ENCODE data around the gene GABBR2.
"Not testable (repeated sequence)": the region's sequence is repeated elsewhere in the genome, so short reads cannot be mapped to it uniquely, and the experiment has no call there.

The GABBR2 gene

DNA sequence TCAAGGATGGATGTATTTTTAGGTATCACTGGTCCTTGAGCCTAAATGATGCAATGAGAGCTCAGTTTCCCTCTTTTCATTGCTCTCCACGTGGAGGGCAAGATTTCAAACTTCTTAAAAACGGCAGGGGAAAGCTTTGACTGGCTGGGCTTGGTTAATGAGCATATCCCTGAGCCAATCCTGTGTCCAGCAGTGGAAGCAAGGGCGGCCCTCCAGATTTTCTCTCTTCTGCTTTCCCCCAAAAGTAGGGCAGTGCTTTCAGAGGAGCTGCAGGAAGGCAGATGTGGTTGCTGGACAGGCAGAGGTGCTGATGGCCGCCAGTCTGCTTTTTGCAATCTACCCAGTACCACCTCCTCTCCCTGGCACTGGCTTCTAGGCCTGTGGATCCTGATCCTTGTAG is 423.3 kb downstream of the GABBR2 start:
- no peak for DNase-seq (ENCODE audit: low read depth)

DNA sequence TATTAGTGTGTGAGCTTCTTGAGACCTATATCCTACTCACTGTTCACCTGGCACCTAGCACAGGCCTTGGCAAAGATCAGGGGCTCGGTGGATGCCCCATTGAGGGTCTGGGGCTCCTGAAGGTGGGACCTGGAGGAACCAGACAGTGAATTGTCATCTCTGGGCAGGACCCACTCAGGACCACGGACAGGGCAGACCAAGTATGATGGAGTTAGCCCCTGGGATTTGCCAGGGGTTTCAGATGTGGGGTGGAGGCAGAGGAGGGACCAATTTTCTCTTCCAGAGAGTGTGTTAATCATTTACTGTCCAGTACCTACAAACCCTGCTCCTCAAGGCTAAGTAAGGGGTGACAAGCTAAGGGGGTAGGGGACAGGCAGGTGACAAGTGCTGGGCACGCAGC is 424.0 kb downstream of the GABBR2 start:
- no peak for DNase-seq (ENCODE audit: low read depth)

DNA sequence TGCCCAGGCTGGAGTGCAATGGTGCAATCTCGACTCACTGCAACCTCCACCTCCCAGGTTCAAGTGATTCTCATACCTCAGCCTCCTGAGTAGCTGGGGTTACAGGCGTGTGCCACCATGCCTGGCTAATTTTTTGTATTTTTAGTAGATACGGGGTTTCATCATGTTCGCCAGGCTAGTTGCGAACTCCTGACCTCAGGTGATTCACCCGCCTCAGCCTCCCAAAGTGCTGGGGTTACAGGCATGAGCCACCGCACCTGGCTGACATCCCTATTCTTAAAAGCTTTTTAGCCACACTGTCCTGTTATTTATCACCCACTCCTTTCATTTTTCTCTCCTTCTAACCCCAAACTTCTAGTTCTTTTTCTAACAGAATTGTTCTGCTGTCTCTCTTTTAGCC is 425.6 kb downstream of the GABBR2 start:
- not testable (repeated sequence) for DNase-seq (ENCODE audit: low read depth)

DNA sequence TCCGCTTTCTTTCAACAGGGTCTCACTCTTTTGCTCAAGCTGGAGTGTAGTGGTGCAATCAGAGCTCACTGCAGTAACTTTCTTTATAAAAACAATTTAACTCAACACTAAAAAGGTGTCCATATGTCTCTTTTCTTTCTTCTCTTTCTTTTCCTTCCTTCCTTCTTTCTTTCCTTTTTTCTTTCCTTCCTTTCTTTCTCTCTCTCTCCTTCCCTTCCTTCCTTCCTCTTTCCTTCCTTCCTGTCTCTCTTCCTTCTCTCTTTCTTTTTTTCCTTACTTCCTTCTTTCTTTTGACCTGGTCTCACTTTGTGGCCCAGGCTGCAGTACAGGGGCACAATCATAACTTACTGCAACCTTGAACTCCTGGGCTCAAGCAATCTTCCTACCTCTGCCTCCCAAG is 427.5 kb downstream of the GABBR2 start:
- no peak for DNase-seq (ENCODE audit: low read depth)

DNA sequence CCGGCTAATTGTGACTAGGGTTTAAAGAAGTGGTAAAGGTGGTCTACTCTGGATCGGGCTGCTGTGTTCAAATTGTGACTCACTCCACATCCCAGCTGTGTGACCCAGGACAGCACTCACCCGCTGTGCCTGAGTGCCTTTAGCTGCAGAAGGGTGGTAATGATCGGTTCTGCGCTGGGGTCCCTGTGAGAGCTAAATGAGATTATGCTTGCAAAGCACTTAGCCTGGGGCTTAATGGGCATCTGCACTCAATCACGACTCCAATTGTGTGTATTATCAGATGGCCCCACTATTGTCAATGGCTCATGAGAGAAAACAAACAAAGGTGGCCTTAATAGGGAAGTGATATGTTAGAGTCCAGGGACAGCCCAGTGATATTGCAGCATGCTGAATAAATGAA is 428.2 kb downstream of the GABBR2 start:
- DNase-seq (ENCODE audit: low read depth) = no peak

DNA sequence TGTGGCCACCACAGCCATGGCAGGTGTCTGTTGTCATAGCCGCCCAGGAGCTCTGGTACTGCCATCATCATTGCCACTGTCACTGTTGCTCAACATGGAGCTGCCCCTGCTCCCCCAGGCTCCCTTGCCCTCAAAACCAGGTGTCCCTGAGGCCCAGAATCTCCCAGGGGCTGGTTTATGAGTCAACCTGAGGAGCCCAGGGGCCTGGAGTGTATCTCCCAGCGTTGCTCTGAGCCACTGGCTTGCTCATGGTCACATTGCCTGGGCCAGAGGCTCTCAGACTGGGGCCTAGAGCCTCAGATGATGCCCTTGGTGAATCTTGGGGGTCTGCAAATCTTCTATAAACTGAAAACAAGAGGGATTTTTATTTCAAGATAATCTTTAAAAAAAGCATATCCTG is 428.6 kb downstream of the GABBR2 start:
- DNase-seq (ENCODE audit: low read depth) = no peak

DNA sequence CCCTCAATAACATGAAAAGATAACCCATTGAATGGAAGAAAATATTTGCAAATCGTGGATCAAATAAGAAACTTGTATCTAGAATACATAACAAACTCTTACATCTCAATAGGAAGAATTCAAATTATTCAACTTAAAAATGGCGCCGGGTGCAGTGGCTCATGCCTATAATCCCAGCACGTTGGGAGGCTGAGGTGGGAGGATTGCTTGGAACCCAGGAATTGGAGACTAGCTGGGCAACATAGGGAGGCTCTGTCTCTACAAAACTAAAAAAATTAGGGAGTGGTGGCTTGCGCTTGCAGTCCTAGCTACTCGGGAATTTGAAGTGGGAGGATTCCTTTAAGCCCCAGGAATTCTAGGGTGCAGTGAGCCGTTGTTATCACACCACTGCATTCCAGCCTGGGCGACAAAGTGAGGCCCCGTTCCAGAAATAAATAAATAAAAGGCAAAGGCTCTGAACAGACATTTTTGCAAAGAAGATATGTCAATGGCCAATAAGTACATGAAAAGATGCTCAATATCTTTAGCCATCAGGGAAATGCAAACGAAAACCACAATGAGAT is 431.7 kb downstream of the GABBR2 start:
- DNase-seq (ENCODE audit: low read depth) = no peak

DNA sequence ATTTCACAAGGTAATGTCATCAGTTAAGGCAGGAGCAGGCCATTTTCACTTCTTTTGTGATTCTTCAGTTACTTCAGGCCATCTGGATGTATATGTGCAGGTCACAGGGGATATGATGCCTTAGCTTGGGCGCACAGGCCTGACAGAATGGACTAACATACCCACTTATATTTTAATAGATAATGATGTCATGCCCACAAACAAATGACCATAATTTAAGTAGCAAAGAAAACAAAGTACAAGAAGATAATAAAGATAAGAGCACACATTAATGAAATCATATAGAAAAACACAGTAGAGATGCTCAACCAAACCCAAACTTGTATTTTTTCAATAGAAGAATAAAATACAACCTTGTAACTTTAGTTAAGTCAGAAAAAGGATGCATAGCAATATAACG is 433.6 kb downstream of the GABBR2 start:
- no peak for DNase-seq (ENCODE audit: low read depth)

DNA sequence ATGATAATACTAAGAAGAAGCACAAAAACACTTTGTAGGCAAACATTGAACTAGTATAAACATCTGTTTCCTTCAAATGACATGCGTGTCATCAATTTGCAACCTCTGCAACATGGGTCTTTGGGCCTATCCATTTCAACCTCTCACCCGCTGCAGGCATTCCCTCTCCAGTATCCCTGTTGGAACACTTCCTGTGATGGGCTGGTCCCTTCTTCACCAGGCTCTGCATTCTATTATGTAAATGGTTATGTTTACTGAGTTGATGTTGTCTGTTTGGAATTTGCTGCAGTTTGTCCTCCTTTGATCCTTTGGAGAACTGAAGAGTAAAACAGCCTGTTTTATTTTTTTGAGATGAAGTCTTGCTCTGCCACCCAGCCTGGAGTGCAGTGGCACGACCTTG is 436.7 kb downstream of the GABBR2 start:
- no peak for DNase-seq (ENCODE audit: low read depth)

DNA sequence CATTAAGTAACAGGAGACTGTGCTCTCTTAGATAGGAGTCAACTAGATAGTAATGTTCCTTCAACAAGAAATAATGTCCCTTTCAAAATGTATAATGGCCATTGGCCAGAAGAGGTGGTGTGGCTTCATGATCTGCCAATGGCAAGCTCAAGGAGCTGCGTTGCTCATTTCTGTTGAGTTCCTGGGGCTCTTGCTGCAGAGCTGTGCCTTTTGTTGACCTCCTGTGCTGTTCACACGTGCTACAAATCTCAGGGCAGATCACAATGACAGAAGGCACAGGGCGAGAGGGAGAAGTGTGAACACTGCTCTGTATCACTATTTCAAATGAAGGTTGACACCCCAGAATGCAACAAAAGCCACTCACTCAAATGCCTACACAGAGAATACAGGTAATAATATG is 437.3 kb downstream of the GABBR2 start:
- no peak for DNase-seq (ENCODE audit: low read depth)

DNA sequence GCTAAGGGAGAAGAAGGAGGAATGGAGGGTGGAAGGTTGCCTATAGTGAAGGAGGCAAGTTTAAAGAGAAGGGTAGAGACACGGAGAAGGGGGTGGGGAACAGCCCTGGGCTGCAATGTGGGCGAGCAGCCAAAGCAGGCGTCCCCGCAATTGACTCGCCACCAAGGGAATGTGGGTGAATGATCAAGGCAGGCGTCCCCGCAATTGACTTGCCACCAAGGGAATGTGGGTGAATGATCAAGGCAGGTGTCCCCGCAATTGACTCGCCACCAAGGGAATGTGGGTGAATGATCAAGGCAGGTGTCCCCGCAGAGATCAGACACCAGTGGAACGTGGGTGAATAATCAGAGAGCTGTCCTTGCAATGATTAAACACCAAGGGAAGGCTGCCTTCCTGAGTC is 438.5 kb downstream of the GABBR2 start:
- DNase-seq (ENCODE audit: low read depth) = not testable (repeated sequence)

DNA sequence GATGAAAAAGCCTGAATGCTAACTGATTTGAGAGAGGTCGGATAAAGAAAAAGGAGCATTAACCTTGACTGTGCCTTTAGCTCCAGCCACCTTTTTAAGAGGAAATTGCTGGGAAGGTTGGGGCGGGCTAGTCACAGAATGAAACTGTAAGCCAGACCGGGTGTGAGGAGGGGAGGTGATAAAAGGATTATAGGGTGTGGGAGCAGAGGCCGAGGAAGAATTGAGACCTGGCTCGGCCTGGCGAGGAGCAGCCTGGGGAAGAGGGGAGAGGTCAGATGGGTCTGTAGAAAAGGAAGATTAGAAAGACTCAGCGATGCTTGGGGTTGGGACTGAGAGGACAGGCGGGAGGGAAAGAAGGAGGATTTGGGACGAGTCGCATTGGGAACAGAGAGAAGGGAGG is 439.1 kb downstream of the GABBR2 start:
- DNase-seq (ENCODE audit: low read depth) = not testable (repeated sequence)

DNA sequence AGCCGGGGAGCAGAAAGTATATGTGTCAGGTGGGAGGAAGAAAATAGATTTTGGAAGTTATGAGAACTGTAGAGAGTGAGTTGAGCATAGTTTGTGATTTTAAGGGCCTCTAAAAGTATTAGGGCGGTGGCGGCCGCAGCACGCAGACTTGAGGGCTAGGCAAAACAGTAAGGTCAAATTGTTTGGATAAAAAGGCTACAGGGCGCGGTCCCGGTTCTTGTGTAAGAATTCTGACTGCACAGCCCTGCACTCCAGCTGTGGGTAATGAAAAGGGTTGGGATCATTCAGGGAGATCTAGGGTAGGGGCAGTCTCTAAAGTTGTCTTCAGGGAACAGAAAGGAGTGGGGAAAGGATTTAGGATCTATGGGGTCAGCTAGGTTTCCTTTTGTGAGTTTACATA is 441.2 kb downstream of the GABBR2 start:
- not testable (repeated sequence) for DNase-seq (ENCODE audit: low read depth)

DNA sequence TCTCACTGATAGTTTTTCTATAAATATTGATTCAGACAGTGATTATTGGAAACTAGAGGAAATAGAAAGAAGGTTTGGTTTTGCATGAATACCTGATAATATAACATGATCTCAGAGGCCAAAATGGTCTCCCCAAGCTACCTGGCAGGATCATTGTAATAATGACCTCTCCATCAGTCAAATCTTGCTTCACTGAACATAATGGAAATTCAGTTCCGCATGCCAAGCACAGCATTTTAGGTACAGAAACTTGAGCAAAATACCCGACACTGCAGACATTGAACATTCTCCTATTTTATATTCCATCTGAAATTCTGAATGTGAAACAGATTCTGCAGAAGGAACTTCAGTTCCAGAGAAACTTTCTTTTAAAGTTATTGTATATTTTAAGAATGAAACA is 444.2 kb downstream of the GABBR2 start:
- DNase-seq (ENCODE audit: low read depth) = no peak

DNA sequence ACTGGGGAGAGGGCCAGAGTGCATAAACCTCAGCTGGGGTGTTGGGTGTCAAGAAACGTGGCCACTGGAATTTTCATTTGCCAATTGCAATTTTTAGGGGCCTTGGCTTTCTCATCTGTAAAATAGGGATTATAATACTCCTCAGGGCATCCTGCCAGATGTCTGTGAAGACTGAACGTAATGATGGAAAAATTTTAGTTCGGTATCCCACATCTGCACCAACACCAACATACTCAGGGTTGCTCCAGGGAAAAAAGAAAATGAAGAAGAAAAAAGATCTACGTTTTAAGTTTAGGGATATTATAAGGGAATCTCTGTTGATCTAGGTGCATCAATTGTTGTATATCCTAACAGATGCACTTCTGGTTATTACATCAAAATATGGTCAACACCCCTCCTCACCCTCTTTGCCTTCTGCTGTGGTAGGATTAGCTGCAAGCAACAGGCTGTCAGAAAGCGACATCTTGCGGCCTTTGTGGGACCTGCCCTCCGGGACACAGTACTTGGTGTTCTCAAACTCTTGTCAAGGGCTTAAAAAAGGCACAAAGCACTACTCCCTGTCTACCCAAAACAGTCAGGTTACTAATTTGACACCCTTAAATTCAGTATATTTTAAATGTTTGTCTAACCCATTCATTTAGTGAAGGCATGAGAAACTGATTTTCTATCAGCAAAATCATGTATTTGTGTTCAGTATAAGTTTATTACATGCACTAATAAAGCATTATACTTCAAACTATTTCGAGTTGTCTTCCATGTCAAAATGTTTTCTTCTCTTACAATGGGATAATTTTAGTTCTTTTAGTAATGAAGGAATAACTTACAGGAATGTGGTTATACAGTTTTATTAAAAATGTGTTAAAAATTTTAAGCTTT is 445.0 kb downstream of the GABBR2 start:
- peak; percentile 65 for DNase-seq (ENCODE audit: low read depth)

DNA sequence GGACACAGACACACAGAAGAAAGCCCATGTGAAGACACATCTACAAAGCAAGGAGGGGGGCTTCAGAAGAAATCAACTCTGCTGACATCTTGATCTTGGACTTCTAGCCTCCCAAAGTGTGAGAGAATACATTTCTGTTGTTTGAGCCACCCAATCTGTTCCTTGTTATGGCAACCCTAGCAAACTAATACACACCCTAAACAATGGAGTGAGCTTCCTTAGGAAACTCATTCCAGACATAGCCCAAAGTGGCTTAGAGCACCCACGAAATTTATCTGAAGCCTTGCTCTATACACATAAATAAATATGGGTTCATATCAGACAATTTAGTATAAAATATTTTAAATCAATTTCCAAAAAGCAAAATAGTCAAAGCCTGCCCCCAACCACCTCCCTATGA is 445.7 kb downstream of the GABBR2 start:
- no peak for DNase-seq (ENCODE audit: low read depth)

DNA sequence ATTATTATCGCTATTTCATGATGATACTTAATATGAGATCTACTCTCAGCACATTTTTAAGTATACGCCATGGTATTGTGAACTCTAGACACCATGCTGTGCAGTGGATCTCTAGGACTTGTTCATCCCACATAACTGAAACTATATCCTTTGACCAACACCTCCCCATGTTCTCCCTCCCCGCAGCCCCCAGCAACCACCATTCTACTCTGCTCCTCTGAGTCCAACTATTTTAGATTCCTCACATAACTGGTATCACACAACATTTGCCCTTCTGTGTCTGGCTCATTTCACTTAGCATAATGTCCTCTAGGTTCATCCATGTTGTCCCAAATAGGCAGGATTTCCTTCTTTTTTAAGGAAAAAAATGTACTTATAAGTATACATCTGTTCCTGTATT is 446.7 kb downstream of the GABBR2 start:
- no peak for DNase-seq (ENCODE audit: low read depth)

DNA sequence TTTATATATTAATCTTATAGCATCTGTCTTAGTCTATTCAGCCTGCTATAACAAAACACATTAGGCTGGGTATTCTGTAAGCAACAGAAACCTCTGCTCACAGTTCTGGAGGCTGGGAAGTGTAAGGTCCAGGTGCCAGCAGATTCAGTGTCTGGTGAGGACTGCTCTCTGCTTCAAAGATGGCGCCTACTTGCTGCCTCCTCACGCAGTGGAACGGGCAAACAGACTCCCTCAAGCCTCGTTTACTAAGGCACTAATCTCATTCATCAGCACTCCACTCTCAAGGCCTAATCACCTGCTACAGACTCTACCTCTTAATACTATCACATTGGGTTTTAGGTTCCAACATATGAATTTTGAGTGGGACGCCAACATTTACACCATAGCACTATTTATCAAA is 448.1 kb downstream of the GABBR2 start:
- no peak for DNase-seq (ENCODE audit: low read depth)

DNA sequence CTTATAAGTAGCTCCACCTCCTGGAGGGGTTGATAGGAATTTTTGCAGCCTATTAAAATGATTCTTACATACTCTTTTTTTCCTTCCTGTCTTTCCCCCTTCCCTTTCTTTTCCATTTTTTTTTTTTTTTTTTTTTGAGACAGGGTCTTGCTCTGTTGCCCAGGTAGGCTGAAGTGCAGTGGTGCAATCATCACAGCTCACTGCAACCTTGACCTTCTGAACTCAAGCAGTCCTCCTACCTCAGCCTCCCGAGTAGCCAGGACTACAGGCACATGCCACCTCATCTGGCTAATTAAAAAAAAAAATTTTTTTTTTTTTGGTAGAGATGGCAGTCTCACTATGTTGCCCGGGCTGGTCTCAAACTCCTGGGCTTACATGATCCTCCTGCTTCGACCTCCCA is 448.9 kb downstream of the GABBR2 start:
- DNase-seq (ENCODE audit: low read depth) = no peak

DNA sequence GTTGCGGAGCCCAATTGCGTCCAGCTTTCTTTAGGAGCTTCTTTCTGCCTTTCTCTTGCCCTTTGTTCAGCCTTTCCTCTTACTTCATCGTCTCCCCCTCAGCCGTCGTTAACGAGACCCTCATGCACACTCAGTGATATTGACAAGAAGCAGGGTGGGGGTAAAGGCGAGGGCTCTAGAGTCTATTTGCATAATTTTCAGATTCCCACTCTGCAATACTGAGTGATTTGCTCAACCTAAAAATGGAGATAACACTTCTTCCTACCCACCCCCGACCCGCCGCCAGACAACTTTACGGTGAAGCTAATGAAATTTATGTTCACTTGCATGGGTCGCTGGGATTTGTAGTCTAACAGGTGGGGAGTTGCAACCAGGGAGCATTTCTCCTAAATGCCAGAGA is 452.0 kb downstream of the GABBR2 start:
- no peak for DNase-seq (ENCODE audit: low read depth)

DNA sequence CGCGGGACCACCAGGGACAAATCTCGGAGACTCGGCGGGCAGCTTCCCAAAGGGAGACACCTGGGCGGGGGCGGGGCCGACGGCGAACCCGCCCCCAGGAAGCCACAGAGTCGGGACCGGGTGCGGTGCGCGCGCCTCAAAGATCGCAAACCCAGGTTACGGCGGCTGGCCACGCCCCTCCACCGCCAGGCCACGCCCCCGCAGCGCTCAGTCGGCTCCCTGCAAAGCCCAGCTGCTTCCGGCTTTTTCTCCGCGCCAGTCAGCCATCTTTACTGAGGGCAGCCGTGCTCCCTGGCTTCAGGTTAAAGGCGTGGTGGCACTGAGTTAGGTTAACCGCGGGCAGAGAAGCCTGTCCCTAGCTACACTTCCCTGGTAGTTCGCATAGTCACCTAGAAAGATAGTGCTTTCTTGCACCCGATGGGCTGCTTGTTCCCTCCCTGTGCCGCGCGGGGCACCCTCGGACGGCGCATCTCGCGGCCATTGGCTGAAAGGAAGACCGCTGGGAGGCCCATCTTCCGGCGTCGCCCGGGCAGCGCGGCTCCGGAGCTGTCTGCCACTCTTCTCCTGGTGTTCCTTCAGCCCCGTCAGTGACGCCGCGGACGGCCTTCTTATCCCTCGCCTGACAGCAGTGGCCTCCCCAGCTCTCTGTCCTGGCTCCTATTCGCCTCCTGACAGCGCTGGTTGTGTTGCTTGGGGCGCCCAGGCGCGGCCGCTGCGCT is 453.0 kb downstream of the GABBR2 start, which contains the start of gene TBC1D2:
TSS of gene TBC1D2 (minus strand) at position 72 of the 719 bp plus-strand sequence. CDS start 108 bp downstream, outside the sequence.
- DNase-seq (ENCODE audit: low read depth) = peak; percentile 96

DNA sequence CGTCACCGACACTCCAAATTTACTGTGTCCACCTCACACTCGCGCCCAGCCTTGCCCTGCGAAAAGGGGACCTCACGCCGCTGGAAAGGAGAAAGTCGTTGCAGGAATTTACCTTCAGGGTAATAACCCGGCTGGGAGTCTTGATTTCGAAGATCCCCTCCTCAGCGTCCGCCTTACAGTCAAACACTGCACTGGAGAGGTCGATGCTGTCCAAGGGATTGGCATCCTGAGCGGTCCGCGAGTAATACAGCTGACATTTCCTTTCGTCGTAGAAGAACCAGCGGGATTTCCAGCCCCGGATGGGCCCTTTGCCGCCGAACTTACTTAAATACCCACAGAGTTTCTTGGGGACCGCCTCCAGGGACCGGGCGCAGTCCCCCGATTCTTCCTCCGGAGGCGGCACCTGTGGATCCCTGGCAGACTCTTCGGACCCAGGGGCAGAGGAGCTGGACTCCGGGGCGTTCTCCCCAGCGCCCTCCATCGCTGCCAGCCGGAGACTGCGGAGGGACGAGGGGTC is 453.6 kb downstream of the GABBR2 start:
- DNase-seq (ENCODE audit: low read depth) = no peak
